ENCODE data around the gene NDUFAF7. TPM values are rescaled to one million over a fixed set of nuclear protein-coding genes. Genes with fewer than 3 reads are reported as not detected.

The NDUFAF7 gene
- total and polyA plus RNA-seq, 9 donors, result 11.3 to 17.9 (median 14.5) TPM

GRCh38 chr2:37232131-37232933 lies 874 bp downstream of the NDUFAF7 start:
- H3K9me3 ChIP-seq, result no peaks in the 10 kb centered on the region
- H3K4me1 ChIP-seq (ENCODE audit: insufficient read depth), result peaks cover 15% of the 10 kb centered on the region
- peak overlapping the region; percentile 87 for H3K4me3 ChIP-seq
- no peaks in the 10 kb centered on the region for H3K36me3 ChIP-seq
- peak in 4 of 5 donors; percentile 18 to 44 (median 28) for DNase-seq
- TF ChIP-seq CTCF (IDR thresholded peaks at IDR 0.05) (no peak), EP300 (IDR thresholded peaks at IDR 0.05) (no peak)
- intact Hi-C loops (cut with DNase I), result no loop called here
- WGBS, 3 donors, result 7 to 9% (median 9%) methylated on average over 18 of the region's 18 CpGs
- no peaks in the 10 kb centered on the region for H3K27me3 ChIP-seq
- peak overlapping the region in 1 of 2 donors; percentile 74 for H3K27ac ChIP-seq

GRCh38 chr2:37243435-37243834 lies 12.0 kb downstream of the NDUFAF7 start:
- TF ChIP-seq POLR2A (IDR thresholded peaks at IDR 0.05) (no peak), CTCF (IDR thresholded peaks at IDR 0.05) (no peak), EP300 (IDR thresholded peaks at IDR 0.05) (no peak)
- Histone ChIP-seq H3K27me3 (no peaks in the 10 kb centered on the region), H3K4me3 (no peak overlapping the region), H3K27ac (no peak overlapping the region), H3K9me3 (no peaks in the 10 kb centered on the region), H3K4me1 (ENCODE audit: insufficient read depth) (no peaks in the 10 kb centered on the region), H3K36me3 (no peaks in the 10 kb centered on the region)
- intact Hi-C loops (cut with DNase I), result no loop called here
- 91 to 92% (median 91%) methylated on average over 4 of the region's 4 CpGs for WGBS, 3 donors
- DNase-seq, result no peak

DNA sequence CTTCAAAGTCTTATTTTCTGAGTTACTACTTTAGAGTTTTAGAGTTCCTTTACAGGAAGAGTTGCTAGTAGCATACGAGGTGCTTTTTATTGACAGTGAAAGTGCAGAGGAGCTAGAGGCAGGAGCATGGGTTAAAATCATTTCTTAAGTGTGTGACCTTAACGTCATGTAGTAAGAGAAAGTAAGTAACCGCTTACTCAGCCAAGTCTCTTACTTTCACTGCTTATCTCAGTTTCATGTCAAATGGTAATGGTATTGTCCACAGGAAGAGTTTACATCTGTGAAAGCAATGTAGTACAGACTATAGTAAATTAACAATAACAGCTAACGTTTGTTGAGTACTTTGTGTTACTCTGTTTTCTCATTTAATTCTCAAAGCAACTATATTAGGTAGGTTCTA lies 12.6 kb downstream of the NDUFAF7 start:
- intact Hi-C loops (cut with DNase I), result no loop called here
- DNase-seq, result no peak
- H3K4me1 ChIP-seq (ENCODE audit: insufficient read depth), result no peaks in the 10 kb centered on the region
- no peak overlapping the region for H3K4me3 ChIP-seq
- H3K27ac ChIP-seq, result no peak overlapping the region
- TF ChIP-seq POLR2A (IDR thresholded peaks at IDR 0.05) (no peak), EP300 (IDR thresholded peaks at IDR 0.05) (no peak), CTCF (IDR thresholded peaks at IDR 0.05) (no peak)
- 54 to 63% (median 63%) methylated on average over 4 of the region's 4 CpGs for WGBS, 3 donors
- no peaks in the 10 kb centered on the region for H3K27me3 ChIP-seq
- no peaks in the 10 kb centered on the region for H3K36me3 ChIP-seq
- no peaks in the 10 kb centered on the region for H3K9me3 ChIP-seq

GRCh38 chr2:37244755-37245154 lies 13.3 kb downstream of the NDUFAF7 start:
- Histone ChIP-seq H3K36me3 (no peaks in the 10 kb centered on the region), H3K9me3 (no peaks in the 10 kb centered on the region), H3K4me1 (ENCODE audit: insufficient read depth) (no peaks in the 10 kb centered on the region), H3K27me3 (no peaks in the 10 kb centered on the region), H3K27ac (no peak overlapping the region), H3K4me3 (no peak overlapping the region)
- WGBS, 3 donors, result 96 to 98% (median 97%) methylated on average over 3 of the region's 3 CpGs
- no peak for DNase-seq
- intact Hi-C loops (cut with DNase I), result no loop called here
- TF ChIP-seq CTCF (IDR thresholded peaks at IDR 0.05), result no peak

Measured in ovary (tissue), 9 donors.